ENCODE results near the gene LDHAL6B.

Gene LDHAL6B

GRCh38 chr15:59218710-59219109, 12.1 kb downstream of the LDHAL6B start:
- no peak for DNase-seq (ENCODE audit: low spot score)

DNA sequence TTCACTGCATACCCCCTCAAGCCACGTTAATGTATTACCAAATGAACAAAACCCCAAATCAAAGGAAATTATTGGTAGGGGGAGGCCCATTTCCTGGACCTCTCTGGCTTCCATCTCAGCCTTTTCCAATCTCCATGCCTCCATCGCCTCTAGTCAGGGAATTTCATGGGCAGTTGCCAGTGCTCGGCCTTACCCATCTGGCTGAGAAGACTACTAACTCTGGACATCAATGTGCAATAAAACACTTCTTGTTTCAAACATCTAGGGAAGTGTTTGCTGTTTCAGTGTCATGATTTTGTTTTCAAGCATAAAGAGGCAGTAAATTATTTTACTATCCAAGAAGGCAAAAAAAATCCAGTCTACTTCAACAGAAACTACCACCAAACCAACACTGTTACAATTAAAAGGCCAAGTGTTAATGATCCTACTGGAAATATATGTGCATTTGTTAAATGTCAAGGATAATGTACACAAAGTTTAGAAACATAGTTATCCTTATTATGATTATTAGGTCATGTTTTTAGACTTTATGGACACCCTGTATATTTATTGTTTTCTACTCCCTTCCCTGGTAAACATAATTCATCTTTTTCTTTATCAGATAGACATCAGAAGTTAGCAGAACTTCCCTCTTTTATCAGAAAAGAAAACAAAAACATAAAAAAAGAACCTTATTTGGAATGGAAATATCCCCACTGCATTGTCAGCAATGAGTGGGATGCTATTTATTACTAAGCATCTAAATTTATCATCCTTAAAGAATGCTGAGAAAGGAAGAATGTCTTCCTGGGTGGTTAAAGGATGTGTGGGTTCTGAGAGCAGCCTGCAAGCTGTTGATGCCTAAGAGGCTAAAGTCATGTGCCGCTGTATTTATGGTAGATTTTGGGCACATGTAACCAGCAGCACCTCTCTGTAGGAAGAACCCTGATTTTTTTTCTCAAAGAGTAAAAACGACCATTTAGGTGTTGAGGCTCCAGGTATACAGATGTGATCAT, 15.2 kb downstream of the LDHAL6B start:
- no peak for DNase-seq (ENCODE audit: low spot score)

DNA sequence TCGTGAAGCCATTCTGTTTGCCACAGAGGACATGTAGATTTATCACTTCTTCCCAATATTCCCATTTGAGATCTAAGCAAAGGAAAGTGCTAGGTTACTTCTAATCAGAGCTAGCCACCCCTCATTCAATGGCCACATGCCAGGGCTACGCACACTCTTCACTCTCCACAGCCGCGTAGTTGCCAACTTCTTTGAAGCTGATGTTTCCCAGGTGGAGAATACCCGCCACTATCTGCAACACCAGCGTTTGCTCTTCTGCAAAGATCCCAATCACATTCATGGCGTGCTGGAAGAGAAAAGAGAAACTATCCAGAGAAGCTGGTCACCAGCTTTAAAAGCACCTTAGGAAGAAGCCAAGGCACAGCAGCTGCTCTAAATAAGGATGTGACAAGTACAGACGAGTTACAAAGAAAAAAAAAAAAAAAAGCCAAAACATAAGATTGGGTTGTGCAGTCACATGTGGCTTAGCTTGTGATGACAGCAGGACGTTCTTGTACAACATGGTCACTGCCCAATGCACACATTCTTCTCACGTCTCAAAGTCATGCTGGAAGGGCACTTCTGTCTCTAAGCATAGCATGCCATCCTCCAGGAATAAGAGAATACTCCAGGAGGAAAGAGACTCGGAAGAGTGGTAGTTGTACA, 16.4 kb downstream of the LDHAL6B start:
- no peak for DNase-seq (ENCODE audit: low spot score)

DNA sequence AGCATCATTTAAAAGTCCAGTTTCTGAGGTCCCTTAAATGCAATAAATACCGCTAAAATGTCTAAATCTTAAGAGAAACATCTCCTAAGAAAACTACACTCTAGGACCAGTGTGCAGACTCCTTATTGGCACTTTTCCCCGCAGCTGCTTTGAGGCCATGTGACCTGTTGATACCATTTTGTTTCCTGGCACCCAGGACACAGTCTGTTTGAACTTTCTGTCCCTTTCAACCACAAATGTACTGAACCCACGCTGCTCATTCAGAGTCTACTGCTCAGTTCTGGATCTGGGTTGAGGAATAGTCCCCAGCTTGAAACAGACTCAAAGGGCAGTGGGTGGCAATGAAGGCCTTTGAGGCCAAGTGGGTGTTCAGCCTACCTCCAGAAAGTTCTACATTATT, 17.1 kb downstream of the LDHAL6B start:
- DNase-seq (ENCODE audit: low spot score), result no peak

DNA sequence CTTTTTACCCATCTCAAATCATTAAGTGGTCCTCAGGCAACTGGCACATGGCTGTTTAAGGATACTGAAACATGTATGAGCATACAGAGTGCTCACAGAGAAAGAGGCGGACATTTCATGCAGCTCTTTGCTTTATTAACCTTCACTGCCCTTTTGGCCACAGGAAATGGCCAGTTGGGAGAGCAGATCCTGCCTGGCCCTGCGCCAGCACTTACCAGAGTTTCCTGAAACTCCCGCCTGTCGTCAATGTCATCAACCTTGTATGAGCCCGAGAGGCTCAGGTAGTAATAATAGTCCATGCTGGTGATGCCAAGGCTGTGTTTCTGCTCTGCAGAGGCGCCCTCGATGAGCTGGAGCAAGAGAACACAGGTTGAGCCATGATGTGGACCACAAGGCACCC, 17.8 kb downstream of the LDHAL6B start:
- DNase-seq (ENCODE audit: low spot score), result no peak

GRCh38 chr15:59227021-59227420, 20.4 kb downstream of the LDHAL6B start:
- DNase-seq (ENCODE audit: low spot score), result no peak

DNA sequence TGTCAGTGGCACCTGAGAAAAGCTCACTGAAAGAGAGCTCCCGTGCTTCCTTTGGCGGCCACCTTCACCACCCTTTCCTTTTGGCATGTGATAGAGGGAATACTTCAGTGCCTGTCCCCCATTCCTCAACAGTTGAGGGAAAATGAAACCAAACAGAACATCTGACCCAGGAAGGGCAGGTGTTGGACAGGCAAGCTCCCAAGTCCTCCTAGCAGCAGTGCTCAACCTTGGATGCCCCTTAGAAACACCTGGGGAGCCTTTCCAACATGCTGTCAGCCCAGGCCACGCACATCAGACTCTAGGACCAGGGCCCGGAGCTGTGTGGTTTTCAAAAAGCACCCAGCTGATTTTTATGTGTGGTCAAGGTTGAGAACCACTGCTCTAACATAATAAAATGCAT, 22.4 kb downstream of the LDHAL6B start:
- DNase-seq (ENCODE audit: low spot score), result no peak

DNA sequence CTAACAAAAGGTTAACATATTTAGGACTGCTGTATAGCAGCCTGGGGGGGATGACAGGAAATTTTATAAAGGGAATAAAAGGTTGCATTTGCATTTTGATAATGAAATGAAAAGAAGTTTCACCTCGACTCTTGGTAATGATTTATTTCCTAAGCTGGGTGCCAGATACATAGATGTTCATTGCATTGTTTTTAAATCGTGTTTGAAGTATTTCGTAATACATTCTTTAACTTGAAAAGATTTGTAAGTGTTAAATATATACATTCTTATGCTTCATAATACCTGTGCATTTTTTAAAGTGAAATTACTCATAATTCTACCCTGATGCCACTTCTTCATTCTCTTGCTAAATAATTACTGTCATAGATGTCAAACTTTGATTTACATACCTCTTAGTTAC, 22.8 kb downstream of the LDHAL6B start:
- DNase-seq (ENCODE audit: low spot score), result no peak

DNA sequence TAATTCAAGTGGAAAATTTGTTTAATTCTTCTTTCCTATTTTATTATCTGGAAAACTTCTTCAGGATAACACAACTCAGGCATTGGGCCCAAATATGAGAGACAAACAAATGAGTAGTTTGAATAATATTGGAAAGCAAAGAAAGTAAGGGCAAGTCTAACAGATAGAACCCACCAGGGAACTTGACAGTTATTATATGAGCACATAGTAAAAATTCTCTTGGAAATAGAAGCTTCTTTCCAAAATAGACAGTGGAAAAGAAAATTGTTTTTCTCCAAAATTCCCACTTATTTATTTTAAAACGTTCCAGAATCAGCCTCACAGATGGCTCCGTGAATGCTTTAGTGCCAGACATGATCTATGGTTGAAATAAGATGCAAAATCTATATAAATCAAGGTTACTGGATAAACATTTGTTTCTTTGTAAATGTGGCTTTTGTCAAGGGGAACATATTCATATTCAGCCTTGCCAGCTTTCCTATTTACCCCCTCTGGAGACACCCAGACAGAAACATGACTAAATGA, 23.9 kb downstream of the LDHAL6B start:
- no peak for DNase-seq (ENCODE audit: low spot score)

DNA sequence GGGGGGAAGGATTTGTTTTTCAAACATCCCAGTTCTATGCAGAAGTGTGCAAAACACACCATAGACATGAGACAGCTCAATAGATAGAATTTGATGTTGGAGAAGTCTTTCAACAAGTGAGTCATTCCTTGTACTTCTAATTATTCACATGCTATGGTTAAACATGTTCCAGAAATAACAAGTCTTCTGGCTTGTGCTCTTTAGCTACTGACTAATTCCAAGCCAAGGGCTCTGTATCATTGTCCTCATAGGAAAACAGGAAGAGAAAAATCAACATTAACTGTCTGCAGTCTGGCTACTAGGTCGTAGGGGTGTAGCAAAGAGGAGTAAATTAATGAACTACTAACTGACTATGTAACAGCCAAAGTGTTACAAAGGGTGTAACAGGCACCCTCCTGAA, 25.8 kb downstream of the LDHAL6B start:
- DNase-seq (ENCODE audit: low spot score), result no peak

DNA sequence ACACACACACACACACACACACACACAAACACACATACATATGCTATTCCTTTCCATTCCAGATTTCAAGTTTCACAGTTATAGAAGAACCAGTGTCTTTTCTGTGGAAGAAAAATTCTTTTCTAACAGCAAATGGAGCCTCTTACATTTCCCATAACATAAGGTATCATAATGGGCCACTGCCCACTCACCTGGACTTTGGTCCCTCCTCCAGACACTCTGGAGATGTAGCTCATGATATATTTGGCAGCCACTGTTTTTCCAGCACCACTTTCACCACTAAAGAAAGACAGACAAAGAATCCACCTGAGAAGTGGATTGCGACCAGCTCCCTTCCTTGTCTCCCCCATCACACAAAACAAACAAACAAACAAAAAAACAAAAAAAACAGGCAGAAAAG, 29.8 kb downstream of the LDHAL6B start:
- DNase-seq (ENCODE audit: low spot score), result no peak

GRCh38 chr15:59237119-59237855, 30.6 kb downstream of the LDHAL6B start:
- no peak for DNase-seq (ENCODE audit: low spot score)

DNA sequence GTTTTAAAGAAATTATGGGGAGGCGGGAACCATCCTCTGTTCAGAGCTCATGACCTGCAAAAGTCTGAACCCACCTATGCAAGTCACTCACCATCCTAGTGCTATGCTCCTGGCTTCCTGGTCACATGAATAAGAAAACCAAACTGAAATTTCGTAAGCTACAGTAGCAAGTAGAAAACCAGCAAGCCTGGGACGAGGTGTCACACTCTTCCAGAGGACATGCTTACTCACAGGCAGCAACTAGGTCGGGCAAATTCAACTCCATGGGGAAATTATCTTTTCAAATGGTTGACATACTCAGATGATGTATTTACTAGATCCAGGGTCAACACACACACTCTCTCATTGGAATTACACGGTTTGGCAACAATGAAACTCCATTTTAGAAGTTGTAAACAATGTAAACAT, 31.3 kb downstream of the LDHAL6B start:
- DNase-seq (ENCODE audit: low spot score), result no peak

DNA sequence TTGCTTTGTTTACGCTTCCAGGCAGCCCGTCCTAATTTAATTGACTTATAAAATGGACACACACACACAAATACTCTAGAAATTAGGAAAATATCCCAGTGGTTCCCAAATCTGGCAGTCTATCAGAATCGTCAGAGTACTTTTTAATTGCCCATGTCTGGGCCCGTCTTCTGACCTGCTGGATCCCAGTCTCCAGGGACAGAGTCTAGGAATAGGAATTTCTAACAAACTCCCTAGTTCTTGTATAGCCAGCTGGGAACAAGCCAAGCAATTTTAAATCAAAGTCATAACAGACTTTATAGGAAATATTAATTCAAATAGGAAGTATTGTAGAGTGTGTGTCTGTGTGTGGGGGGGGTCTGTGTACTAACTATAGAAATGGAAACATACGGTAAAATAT, 33.4 kb downstream of the LDHAL6B start:
- no peak for DNase-seq (ENCODE audit: low spot score)

DNA sequence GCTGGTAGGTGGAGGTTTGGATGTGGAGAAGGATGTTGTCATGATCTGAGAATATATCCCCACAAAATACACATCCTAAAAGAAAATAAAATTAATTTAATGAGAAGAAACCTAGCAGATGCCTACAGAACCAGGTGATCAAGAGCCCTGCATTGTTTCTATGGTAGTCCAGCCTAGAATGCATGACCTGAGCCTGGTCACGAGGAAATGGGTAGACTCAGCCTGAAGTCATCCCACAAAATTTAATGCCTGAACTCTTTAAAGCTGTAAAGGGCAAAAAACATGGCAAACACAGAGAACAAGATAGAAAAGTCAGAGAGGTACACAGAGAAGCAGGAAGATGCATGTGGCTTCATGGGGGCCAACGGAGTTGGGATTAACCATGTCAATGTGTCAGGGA, 36.0 kb downstream of the LDHAL6B start:
- no peak for DNase-seq (ENCODE audit: low spot score)

DNA sequence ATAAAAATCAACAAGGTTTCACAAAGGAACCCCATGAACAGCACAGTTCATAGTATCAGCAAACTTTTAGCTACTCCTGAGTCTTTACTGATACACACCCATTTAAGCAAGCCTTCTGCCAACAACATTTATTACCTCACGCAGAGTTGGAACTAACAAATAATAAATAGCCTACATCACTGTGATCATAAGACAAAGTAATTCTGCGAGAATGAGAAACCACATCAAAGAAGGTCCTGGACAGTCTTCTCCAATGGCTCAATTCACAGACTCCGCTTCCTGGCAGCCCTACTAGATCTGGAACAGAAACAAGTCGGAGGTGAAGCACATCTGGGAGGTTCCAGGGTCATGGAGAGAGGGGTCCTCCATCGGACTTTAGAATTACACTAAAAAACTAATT, 37.0 kb downstream of the LDHAL6B start:
- no peak for DNase-seq (ENCODE audit: low spot score)

GRCh38 chr15:59244337-59244736, 37.7 kb downstream of the LDHAL6B start:
- DNase-seq (ENCODE audit: low spot score), result no peak

DNA sequence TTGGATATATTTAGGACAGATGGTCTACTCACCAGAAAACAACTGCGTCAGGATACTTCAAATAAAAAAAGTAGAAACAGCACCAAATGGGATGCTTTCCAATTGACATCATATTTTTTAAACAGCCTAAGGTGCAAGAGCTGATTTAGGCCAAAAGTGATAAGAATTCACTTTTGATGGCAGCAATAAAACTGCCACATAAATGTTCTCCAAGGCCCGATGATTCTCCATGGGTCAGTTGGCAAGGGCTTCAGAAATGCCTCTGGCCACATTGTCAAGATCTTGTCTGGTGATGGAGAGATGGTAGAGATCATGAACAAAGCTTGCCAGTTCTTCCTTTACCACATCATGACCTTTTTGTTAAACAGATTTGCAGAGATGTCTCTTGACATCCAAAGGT, 38.9 kb downstream of the LDHAL6B start:
- no peak for DNase-seq (ENCODE audit: low spot score)

- no peak for DNase-seq (ENCODE audit: low spot score)
Measured at GRCh38 chr15:59247364-59247763, 40.7 kb downstream of the LDHAL6B start.

DNA sequence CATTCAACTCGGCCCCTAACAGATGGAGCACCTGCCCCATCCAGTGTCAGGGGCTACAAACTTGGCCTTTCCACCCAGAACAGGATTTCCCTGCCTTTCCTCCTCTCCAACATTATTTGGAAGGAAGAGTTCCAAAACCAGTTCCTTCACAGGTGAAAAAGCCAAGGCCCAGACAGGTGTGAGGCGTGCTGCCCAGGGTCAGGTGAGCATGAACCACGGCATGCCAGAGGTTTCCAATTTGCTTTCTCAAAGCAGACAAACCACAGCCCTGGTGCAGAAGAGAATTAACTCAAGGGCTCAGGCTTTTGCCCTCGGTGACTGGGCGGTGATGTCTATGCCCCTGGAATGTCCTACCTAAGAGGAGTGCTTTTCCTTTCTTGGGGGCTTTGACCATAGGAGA, 43.2 kb downstream of the LDHAL6B start:
- DNase-seq (ENCODE audit: low spot score), result no peak

GRCh38 chr15:59250249-59250648, 43.6 kb downstream of the LDHAL6B start:
- no peak for DNase-seq (ENCODE audit: low spot score)

Data from left forelimb (tissue), 1 donor.